Measurements from ENCODE around the gene PLPP2.
"Not testable (repeated sequence)": the region's sequence is repeated elsewhere in the genome, so short reads cannot be mapped to it uniquely, and the experiment has no call there.

Gene PLPP2

GRCh38 chr19:292281-292884 is 1.2 kb upstream of the PLPP2 start:
- DNase-seq, result no peak

- DNase-seq, result no peak
These were observed 518 bp upstream of the PLPP2 start for GRCh38 chr19:291561-292280.

DNA sequence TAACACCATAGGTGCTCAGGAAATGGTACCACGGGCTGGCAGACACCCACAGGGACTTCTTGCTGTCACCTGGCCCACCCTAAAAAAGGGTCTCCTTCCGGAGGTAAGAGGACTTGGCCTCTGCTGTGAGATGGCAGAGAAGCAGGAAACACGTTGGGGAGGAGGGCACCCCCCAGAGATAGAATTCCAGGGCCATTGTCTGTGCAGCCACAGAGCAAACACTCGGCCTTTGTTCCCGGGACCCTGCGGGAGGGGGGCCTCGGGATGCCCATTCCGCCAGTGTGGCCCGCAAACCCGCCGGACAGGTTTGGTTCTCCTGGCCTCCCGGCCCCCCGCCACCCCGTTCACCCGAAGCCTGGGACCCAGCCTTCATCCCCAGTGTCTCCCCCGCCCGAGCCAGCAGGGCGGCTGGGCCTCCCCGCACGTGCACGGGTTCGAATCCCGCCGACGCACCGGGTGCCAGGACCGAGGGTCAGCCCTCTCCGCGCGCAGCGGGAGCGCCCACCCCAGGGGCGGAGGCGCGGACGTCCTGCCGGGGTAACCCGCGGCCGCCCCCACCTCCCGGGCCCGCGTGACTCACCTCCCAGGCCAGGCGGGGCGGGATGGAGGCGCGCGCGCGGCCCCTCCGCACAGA is 714 bp downstream of the PLPP2 start:
- no peak for DNase-seq

DNA sequence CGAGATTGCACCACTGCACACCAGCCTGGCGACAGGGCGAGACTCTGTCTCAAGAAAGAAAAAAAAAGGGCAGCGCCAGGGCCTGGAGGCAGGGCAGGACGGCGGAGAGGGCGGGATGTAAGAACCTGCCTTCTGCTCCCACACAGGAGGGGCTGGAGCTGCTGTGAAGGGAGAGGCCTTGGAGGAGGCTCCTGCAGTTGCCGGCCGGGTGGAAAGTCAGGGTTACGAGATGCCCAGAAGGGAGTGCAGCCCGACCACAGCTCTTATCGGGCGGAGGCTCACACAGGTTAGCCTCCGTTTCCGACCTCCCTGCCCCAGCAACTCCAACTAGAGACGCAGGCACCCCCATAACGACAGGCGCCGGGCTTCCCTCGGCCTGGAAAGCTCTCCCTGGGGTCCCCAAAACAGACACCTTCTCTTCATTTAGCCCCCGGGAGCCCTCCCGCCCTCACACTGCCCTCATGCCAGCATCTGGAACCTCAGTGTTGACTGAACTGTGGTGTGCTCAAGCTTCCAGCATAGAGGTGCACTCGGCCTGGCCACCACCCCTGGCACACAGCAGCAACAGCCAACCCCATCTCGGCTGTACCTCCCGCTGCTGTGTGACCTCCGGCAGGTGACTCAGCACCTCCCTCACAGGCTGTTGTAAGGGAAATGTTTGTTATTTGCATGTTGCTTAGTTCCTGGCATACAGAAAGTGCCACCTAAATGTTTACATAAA is 1.4 kb downstream of the PLPP2 start:
- DNase-seq, result no peak

DNA sequence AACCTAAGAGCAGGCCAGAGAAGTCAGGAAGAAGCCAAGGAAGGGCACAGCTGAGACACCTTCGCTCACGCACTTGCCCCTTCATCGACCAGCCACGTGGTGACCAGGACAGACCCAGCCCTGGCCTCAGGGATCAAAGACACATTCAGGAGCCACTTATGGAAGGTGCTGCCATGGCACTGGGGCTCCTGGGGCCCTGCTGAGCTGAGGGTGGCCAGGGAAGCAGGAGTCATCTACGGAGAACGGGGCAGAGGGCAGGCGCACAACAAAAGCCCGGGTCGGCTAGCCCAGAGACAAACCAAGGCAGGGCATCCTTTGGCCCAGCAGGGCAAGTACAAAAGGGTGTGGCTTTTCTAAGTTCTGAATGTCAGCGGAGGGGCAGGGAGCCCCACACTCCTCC is 2.3 kb downstream of the PLPP2 start:
- no peak for DNase-seq

DNA sequence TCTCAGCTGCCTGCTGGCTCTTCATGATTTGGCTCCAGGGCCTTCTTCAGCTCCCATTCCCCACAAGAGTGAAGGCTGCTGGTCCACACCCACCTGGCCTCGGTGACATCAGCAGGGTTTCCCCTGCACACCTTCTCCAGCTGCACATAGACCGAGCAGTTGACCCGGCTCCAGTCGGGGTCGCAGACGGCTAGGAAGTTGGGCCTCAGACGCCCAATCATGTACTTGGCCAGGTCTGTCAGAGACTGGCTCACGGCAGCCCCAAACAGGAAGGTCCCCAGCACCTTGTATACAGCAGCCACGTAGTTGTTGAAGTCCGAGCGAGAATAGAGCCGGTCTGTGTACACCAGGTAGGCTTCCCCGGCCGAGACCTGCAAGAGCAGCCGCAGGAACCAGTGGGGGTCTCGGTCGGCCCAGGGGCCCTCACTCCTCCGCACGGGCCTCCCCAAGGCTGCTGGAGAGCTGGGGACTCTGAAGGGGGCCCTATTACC is 3.8 kb downstream of the PLPP2 start:
- no peak for DNase-seq

DNA sequence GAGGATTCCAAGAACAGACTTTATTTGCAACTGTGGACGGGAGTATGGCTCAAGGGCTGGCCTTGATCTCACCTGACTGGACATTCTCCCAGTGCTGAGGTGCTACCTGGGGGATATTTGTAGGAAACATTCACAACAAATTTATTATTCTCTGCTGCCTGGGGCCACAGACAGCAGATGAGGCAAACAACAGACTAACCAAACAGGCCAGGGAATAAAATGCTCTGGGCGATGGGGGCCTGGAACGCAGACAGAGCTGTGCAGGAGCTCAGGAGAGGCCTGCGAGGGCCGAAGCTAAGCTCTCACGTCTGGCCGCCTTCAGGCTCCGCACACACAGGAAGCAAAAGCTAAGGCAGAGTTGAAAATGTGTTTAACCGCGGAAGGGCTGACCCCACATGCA is 7.8 kb downstream of the PLPP2 start:
- DNase-seq, result no peak

DNA sequence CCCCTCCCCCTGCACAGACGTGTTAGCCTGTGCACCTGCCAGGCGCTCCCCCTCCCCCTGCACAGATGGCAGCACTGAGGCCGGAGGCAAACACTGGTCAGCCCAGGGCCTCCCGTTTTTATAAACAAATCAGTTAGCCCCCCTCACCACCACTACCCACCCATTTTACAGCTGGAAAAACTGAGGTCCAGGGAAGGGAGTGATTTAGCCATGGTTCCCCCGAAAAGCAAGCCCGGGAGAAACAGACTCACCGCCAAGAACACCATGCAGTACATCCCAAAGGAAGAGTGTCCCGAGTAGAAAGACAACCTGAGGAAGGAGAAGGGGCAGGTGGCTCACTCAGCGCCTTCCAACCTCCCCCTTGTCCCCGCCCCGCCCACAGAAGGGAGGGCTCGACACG is 8.7 kb downstream of the PLPP2 start:
- no peak for DNase-seq

DNA sequence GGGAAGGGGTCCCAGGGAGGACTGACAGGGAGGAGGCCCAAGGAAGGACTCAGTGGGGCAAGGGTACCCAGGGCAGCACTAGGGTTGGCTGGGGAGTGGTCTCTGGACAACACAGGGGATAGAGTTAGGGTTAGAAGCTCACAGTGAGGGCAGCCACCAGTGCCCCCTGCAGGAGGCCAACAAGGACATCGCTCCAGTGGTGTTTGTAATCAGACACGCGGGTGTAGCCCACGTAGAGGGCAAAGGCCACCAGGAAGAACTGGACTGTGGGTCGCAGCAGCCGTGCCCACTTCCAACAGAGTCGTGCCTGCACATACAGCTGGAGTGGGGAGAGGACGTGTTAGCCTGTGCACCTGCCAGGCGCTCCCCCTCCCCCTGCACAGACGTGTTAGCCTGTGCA is 9.2 kb downstream of the PLPP2 start:
- DNase-seq, result no peak

- no peak for DNase-seq
These were observed 9.9 kb downstream of the PLPP2 start for GRCh38 chr19:281156-281853.

DNA sequence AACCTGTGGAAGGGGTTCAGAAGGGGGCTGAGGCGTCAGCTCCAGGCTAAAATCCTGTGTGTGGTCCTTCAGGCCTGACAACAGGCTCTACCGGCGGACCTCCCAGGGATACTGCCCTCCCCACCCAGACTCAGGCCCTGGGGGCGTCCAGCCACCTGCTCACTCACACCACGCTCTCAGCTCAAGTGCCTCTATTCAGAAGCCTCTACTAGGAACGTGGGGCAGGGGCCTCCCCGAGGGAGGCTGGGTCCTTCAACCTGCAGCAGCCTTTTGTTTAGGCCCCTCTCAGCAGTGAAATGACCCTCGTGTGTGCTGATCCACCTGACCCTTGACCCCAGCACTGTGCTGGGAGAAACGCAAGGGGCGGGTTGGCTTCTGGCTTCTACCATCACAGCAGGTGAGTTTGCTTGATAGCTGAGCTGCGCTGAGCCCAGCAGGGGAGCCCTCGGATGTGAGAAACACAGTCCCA is 10.6 kb downstream of the PLPP2 start:
- DNase-seq, result peak; percentile 57 to 67

DNA sequence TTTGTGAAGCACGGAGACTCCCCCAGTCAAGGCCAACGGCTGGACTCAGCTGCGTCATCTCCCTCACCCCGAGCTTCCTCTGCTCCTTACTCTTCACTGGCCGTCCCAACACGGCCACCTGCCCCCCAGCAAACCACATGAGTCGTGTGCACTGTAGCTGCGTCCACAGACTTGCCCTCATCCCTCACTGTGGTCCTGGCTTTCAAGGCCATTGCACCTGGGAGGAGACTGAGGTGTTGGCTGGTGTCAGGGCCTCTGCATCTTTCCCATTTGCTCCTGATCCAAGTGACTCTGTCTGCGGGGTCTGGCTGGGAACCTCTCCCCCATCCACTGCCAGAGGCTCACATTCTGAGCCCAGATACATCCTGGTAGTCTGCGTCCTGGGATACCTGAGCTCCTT is 11.5 kb downstream of the PLPP2 start:
- DNase-seq, result no peak

GRCh38 chr19:279231-279630 is 12.0 kb downstream of the PLPP2 start:
- no peak for DNase-seq

GRCh38 chr19:277581-278165 is 13.5 kb downstream of the PLPP2 start:
- DNase-seq, result no peak

DNA sequence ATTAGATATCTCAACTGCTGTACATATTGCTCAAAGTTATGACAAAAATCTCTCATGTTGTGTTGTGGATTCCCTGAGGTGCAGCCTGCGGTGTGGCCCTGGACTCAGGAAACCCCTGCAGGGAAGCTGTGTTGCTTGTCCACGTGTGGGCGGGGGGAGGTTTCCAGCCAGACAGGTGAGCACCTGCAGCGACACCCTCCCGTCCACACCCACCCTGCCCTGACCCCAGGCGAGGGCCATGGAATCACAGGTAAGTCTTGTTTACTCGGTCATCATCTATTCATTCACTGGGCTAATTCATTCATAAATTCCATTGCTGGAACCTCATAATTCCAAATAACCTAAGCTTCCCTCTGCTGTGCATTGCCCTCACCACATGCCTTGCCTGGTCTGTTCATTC is 14.1 kb downstream of the PLPP2 start:
- DNase-seq, result no peak

DNA sequence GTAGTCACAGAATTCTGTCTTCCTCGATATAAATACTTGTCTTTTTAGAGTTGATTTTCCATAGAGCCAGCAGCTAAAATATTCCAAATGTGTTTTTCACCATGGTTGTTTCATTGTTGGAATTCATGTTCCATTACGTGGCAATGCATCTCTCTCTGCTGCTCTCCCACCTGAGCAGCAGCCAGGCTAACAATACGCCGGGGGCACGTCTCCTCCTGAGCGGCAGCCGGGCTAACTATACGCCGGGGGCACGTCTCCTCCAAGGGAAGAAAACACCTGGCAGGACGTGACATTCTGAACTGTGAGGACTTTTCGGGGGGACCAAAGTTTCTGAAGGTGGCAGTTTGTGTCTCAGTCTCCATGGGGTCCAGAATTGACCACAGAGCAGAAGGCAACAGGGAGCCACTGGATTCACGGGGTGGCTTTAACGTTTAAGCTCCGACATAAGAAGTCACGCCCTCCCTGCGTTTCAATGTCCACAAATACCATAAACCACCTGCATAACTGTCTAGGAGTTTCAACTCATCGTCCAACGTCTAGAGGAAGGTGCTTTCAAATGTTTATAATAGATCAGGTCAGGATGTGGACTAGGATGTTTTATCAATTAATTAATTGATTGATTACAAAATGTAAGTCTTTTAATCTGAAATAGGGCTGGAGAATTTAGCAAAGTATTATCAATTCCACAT is 15.1 kb downstream of the PLPP2 start:
- no peak for DNase-seq

- no peak for DNase-seq
These were observed 16.2 kb downstream of the PLPP2 start for GRCh38 chr19:275000-275399.

GRCh38 chr19:273393-273792 is 17.8 kb downstream of the PLPP2 start:
- DNase-seq, result no peak

DNA sequence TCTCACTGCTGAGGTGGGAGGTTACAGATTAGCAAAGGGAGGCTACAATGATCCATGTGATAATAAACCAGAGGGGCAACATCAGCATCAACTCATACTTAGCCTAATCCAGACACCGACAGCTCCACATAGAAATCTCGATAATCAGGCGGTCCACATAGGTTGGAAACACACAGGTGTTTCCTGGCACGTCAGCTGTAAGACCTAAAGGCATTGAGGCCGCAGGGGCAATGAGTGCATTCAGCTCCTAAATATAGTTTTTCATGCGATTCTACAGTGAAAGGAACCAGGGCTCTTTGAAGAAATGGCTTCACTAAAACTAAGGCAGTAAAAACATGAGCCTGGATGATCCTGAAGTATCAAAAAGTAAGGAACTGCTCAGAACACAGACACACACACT is 19.3 kb downstream of the PLPP2 start:
- no peak for DNase-seq

- DNase-seq, result not testable (repeated sequence)
These were observed 20.4 kb downstream of the PLPP2 start for GRCh38 chr19:270766-271318.

DNA sequence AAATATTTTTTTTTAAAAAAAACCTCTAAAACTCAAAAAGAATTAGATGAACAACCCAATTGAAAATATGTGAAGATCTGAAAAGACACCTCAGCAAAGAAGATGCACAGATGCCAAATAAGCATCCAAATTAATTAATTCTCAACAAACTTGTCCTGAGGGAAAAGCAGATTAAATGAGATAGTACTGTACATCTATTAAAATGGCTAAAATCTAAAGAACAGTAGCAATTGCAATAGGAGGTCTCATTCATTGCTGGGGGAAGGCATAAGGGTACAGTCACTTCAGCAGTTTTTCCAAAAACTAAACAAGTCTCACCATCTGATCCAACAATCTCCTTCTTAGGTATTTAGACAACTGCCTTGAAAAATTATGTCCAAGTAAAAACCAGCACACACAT is 22.0 kb downstream of the PLPP2 start:
- no peak for DNase-seq

DNA sequence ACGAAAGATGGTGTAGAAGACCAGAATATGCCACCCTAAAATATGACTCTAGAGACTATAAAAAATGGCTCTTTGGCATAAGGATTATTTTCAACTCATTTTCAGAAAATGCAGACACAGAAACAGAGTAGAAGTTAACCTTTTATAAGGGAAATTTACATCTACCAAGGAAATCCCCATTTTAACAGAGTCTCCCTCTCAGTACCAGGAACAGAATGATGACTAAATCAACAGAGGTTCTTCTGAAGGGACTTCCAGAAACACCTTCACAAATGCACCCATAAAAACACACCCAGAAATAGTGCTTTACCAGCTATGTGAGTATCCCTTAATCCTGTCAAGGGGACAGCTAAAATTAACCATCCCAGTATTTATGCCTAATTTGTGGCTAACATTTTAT is 29.1 kb downstream of the PLPP2 start:
- DNase-seq, result no peak
